Left renal cortex interstitium (tissue), 4 donors: ENCODE measurements around the gene RBM8A. TPM values are rescaled to one million over a fixed set of nuclear protein-coding genes. Genes with fewer than 3 reads are reported as not detected.
"Not testable (repeated sequence)": the region's sequence is repeated elsewhere in the genome, so short reads cannot be mapped to it uniquely, and the experiment has no call there.

ENCODE experiments used
- DNase-seq, 4 donors: peaks; one replicate each; pipeline ENCODE4 v3.0.0-alpha.2; 2013; ENCODE audit warnings: low read depth in 4 of 4, low spot score in 2 of 4, missing footprints in 1 of 4
- polyA plus RNA-seq, 4 donors: library from polyadenylated mRNA; unstranded; fragments of 120-200 nt; gene quantifications; one replicate each; pipeline ENCODE4 v1.2.1, GENCODE V29; 2013; ENCODE audit not compliant: insufficient read length in 4 of 4

RBM8A gene
- polyA plus RNA-seq, 4 donors = 183 to 214 (median 202) TPM

- no peak for DNase-seq
Measured at GRCh38 chr1:145956781-145957442, 29.6 kb upstream of the RBM8A start.

DNA sequence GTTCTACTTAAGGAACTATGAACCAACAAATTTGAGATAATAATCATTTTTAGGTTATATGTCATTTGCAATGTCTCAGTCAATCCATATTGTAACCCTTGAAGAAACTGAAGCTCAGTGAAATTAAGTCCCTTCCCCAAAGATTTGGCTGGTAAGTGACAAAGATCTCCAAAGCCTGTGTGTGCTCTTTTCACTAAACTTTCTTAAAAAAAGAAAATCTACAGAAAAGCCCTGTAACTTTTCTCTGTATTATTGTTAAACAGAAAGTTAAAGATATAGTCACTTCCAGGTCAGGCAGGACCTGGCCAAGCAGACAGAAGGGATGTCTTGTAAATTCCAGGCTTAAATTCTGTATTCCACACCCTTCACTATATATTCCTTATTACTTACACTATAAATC, 29.1 kb upstream of the RBM8A start:
- DNase-seq = no peak

- no peak for DNase-seq
Measured at GRCh38 chr1:145955436-145955835, 28.2 kb upstream of the RBM8A start.

DNA sequence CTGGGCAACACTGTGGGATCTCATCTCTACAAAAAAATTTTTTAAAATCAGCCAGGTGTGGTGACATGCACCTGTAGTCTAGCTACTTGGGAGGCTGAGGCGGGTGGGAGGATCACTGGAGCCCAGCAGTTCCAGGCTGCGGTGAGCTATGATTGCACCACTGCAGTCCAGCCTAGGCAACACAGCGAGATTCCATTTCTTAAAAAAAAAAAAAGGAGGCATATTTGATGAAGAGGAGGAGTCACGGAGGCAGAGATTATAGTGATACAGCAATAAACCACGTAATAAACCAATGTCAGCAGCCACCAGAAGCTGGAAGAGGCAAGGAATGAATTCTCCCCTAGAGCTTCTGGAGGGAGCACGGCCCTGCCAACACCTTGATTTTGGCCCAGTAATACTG, 26.6 kb upstream of the RBM8A start:
- no peak for DNase-seq

DNA sequence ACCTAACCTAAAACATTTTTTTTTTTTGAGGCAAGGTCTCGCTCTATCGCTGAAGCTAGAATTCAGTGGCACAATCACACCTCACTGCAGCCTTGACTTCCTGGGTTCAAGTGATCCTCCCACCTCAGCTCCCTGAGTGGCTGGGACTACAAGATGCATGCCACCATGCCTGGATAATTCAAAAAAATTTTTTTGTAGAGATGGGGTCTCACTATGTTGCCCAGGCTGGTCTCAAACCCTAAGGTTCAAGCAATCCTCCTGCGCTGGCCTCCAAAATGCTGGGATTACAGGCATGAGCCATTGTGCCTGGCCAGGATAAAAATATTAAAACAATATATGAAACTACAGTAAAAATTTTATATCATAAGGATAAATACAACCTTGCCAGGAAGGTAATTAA, 25.6 kb upstream of the RBM8A start:
- DNase-seq = no peak

DNA sequence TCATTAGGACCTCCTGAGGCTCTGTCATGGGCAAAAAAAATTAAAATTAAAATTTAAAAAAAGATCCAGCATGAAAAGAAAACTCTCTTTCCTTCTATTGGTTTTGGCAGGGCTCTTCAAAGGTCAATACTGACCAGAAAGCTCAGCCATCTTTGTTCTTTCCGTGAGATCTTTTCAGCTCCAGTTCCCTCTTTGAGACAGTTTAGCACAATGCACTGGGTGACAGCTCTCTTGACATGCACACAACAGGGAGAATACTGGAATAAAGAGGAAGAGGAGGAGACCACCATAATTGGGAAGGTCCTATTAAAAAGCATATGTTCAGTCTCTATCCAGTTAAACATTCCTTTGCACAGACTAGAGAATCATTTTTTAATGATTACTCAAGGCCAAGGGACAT, 24.2 kb upstream of the RBM8A start:
- DNase-seq = no peak

- no peak for DNase-seq
Measured at GRCh38 chr1:145949219-145949618, 21.9 kb upstream of the RBM8A start.

DNA sequence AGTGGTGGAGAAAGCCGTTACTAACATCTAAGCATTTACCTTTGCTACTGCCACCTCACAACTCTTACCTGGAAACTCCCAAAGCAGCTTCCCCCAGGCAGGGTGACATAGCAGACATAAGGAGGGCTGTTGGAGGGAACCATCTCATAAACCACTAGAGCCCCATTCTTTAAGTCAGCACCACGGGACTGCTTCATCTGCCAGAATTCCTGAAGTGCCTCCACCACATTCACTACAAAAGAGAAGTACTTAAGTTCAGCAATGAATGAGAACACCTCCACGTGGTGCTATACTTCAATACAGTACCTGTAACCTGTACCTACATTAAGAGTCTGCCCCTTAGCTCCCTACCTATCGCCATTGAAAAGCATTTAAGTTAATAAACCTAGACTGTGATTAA, 20.3 kb upstream of the RBM8A start:
- DNase-seq = no peak

DNA sequence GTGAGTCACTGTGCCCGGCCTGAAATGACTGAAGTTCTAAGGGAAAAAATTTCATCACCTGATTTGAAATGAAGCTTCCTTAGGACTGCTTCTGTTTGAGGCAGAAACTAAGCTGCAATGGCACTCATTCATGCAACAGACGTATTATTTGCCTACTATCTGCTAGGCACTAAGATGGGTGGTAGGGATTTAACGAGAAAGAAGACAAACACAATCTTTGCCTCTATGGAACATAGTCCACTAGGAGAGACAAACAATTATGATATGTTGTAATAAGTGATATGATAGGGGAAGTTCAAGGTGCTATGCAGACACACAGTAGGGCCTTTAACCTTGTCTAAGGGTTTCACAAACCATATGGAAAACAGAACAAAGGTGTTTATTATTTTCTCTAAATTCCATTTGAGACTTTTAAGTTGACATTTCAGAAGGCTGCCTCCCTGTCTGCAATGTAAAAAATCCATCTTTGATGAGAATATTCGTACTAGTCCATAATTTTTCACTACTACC, 19.2 kb upstream of the RBM8A start:
- no peak for DNase-seq

- no peak for DNase-seq
Measured at GRCh38 chr1:145944532-145944931, 17.2 kb upstream of the RBM8A start.

DNA sequence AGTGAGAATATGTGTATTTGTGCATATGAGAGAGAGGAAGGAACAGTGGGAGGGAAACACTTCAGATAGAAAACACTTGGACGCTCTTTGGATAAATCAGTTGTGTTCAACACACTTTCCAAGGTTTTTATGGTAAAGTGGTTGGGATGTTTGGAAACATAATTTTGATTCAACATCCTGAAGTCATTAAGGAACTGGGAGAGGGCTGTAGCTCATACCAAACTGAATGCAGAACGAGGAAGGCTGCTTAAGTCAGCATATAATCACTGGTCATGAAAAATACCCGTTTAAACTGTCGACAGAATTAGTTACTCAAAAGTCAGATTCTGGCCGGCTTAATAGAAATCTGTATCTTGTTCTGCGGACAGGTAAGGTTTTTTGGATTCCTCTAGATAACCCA, 15.6 kb upstream of the RBM8A start:
- no peak for DNase-seq

DNA sequence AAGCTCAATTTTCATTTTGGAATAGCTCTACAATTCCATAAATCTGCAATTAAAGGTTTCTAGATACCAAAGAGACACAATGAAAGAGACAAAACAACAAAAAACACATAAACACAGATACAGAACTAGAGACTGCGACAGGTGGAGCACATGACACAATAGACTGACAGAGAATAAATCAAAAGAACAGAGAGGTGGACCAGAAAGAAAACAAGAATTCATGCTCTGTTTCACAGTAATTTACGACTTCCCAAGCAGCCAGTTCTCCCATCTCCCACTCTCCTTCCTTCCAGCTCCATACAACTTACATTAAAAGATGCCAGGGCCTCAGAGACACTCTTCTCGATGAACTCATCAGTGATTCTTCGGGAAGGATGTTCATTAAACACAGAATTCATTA, 15.1 kb upstream of the RBM8A start:
- no peak for DNase-seq

DNA sequence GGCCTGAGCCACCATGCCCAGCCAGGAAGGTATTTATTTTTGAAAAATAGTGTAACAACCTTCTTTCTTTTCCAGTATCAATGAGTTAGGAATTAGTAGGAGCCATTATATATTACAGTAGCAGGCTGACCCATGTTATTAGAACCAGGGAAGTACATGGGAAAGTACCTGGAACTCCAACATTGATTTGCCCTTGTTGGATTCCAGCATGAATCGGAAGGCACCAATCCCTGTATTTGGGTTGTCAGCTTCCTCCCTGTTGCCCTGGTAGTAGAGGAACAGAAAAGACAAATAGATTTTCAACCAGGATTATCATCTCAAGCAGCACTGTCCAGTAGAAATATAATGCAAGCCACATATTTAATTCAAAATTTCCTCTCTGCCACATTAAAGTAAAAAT, 10.2 kb upstream of the RBM8A start:
- no peak for DNase-seq

GRCh38 chr1:145936247-145936646, 9.0 kb upstream of the RBM8A start:
- DNase-seq = no peak

DNA sequence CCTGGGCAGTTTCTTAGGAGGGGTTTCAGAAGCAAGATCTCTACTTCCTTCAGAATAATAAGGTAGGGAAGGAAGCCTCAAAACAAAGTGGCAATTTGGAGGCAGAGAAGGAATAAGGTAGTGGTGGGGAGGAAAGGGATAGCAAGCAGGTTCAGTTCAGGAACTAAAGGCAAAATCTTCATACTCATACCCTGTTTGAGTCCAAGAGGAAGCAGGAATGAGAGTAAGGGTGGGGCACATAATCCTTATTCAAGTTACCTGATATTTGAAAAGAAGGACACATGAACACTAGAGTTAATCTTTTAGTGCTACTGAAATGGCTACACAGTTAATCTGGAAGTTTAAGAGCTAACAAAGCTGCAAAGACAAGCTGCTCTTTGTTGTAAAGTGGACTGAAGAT, 8.4 kb upstream of the RBM8A start:
- DNase-seq = no peak

DNA sequence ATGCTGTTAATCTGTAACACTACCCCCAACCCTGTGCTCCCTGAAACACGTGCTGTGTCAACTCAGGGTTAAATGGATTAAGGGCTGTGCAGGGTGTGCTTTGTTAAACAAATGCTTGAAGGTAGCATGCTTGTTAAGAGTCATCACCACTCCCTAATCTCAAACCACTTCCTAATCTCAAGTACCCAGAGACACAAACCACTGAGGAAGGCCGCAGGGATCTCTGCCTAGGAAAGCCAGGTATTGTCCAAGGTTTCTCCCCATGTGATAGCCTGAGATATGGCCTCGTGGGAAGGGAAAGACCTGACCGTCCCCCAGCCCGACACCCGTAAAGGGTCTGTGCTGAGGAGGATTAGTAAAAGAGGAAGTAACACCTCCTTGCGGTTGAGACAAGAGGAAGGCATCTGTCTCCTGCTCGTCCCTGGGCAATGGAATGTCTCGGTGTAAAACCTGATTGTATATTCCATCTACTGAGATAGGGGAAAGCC, 5.3 kb upstream of the RBM8A start:
- not testable (repeated sequence) for DNase-seq

DNA sequence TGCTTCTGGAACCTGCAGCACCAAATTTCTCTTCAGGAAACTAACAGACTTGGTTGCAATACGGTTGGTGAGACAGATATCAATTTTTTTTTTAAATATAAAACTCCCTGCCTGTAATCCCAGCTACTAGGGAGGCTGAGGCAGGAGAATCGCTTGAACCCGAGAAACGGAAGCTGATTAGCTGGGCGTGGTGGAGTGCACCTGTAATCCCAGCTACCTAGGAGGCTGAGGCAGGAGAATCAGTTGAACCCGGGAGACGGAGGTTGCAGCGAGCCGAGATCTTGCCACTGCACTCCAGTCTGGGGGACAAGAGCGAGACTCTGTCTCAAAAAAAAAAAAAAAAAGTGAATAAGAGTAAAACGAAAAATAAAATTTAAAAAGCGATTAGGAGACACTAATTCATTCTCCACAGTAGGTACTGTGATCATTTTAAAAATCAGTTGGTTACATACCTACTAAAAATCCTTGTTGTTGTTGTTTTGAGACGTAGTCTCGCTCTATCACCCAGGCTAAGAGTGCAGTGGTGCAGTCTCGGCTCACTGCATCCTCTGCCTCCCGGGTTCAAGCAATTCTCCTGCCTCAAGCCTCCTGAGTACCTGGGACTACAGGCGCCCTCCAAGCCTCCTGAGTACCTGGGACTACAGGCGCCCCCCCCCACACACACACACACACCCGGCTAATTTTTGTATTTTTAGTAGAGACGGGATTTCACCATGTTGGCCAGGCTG, 796 bp upstream of the RBM8A start:
- DNase-seq = no peak

DNA sequence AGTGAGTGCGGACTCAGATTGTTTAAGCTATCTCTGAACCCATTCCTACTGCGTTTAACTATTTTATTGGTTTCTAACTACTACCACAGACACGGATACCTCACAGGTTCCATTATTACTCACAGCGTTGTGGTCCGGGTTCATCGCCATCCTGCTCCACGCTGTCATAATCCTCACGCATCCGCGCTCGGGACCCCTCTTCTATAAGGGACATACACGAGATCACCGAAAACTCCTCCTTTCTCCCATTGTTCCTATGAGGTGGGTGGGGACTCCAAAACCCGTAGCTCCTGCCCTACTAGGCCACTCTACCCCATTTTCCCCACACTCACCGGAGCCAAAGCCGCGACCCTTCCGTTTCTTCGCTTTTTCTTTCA, 610 bp downstream of the RBM8A start:
- DNase-seq = no peak

- no peak for DNase-seq
Measured at GRCh38 chr1:145922266-145922665, 5.0 kb downstream of the RBM8A start.

DNA sequence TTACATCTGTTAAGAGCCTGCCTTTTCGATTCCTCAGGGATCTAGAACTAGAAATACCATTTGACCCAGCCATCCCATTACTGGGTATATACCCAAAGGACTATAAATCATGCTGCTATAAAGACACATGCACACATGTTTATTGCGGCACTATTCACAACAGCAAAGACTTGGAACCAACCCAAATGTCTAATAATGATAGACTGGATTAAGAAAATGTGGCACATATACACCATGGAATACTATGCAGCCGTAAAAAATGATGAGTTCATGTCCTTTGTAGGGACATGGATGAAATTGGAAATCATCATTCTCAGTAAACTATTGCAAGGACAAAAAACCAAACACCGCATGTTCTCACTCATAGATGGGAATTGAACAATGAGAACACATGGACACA, 7.0 kb downstream of the RBM8A start:
- DNase-seq = not testable (repeated sequence)

- DNase-seq = peak in 1 of 4 donors; percentile 16
Measured at GRCh38 chr1:145918992-145919939, 8.0 kb downstream of the RBM8A start.
